HepG2 (cell line): ENCODE data around the gene ARL10. TPM values are rescaled to one million over a fixed set of nuclear protein-coding genes. Genes with fewer than 3 reads are reported as not detected.

Experiments used
- ATAC-seq: fragments of 200-7000 bp; cut with Tn5 transposase; 3 replicates; pipeline ENCODE4 v1.9.1; 2020; ENCODE audit warnings: mild to moderate bottlenecking, moderate library complexity
- BruUV-seq: library from RNA; stranded (reverse); fragments of 400-500 nt; replicated peaks from 2 replicates; lab custom pipeline; 2021; lab: Mats Ljungman, UMichigan
- CTCF ChIA-PET: fragments of 300-600 bp; formaldehyde crosslinking; extraction: SDS; loops from one replicate; lab custom pipeline; 2021; ENCODE audit warnings: low total read pairs, inconsistent platforms, low intra/inter-chr PET ratio; lab: Yijun Ruan, JAX
- POLR2A ChIA-PET: fragments of 350-600 bp; sonication (Branson Sonifier 250); formaldehyde crosslinking; loops from one replicate; lab custom pipeline; 2020; ENCODE audit warnings: antibody characterized with exemption, inconsistent platforms; lab: Yijun Ruan, JAX
- DNase-seq: peaks from one replicate; pipeline ENCODE4 v3.0.0-alpha.2; 2015; ENCODE audit warnings: low spot score
- FAIRE-seq: peaks from 3 replicates; lab custom pipeline; 2011; peaks lifted over from hg19 to GRCh38; lab: Jason Lieb, UNC
- H2AFZ ChIP-seq: one replicate; pipeline ENCODE4 v1.6.1; 2011; ENCODE audit warnings: low read length, inconsistent platforms
- H3K27ac ChIP-seq: fragments of 300-600 bp; 3 replicates; pipeline ENCODE4 v1.8.0; 2011; ENCODE audit warnings: mixed run types, mild to moderate bottlenecking, mixed read lengths, low read length, inconsistent platforms; ENCODE audit not compliant: insufficient read depth; ENCODE audit errors: extremely low read length
- H3K27me3 ChIP-seq, 2 experiments: fragments of 200-600 bp in 1 of 2; 2 replicates in 1 of 2; 3 replicates in 1 of 2; pipeline versions ENCODE4 v1.6.0 to v1.8.0; 2011; ENCODE audit warnings: low read length in 2 of 2, mild to moderate bottlenecking in 2 of 2, moderate library complexity in 2 of 2, inconsistent platforms in 1 of 2; ENCODE audit not compliant: insufficient read depth in 2 of 2, control insufficient read depth in 1 of 2
- H3K36me3 ChIP-seq, 2 experiments: fragments of 200-600 bp in 1 of 2; replicated peaks in 1 of 2; 2 replicates in 1 of 2; 3 replicates in 1 of 2; pipeline versions ENCODE4 v1.5.1 to v1.8.0; 2011; ENCODE audit warnings: low read length in 2 of 2, inconsistent platforms in 1 of 2; ENCODE audit not compliant: insufficient read depth in 2 of 2, control insufficient read depth in 1 of 2
- H3K4me1 ChIP-seq: 2 replicates; pipeline ENCODE4 v1.5.1; 2012; ENCODE audit warnings: low read length, inconsistent platforms; ENCODE audit not compliant: insufficient read depth
- H3K4me2 ChIP-seq: 2 replicates; pipeline ENCODE4 v1.6.0; 2011; ENCODE audit warnings: low read depth, low read length, inconsistent platforms
- H3K4me3 ChIP-seq, 3 experiments: fragments of 200-600 bp in 1 of 3; sonication (generic), shearing (Covaris generic) in 1 of 3; replicated peaks in 1 of 3; 2 replicates each; pipeline ENCODE4 v1.5.1; 2011 to 2016; ENCODE audit warnings: low read length in 3 of 3, inconsistent platforms in 2 of 3, low read depth in 2 of 3, mild to moderate bottlenecking in 2 of 3, control low read depth in 1 of 3, mixed read lengths in 1 of 3; ENCODE audit not compliant: insufficient read depth in 1 of 3
- H3K79me2 ChIP-seq: one replicate; pipeline ENCODE4 v1.6.1; 2011; ENCODE audit warnings: low read length, inconsistent platforms; ENCODE audit not compliant: insufficient read depth
- H3K9ac ChIP-seq: 2 replicates; pipeline ENCODE4 v1.6.0; 2011; ENCODE audit warnings: mild to moderate bottlenecking, low read depth, low read length, inconsistent platforms; ENCODE audit not compliant: insufficient read depth
- H3K9me3 ChIP-seq: 2 replicates; pipeline ENCODE4 v1.5.1; 2012; ENCODE audit warnings: mild to moderate bottlenecking, low read length
- H4K20me1 ChIP-seq: 2 replicates; pipeline ENCODE4 v1.6.0; 2011; ENCODE audit warnings: inconsistent platforms, mild to moderate bottlenecking, low read length, moderate library complexity; ENCODE audit not compliant: insufficient read depth
- MAFF ChIP-seq: IDR thresholded peaks from 2 replicates; pipeline ENCODE4 v1.6.1; 2011; ENCODE audit warnings: low read depth, low read length, improper control_type of control experiment
- RBM39 ChIP-seq: fragments of 200-400 bp; formaldehyde crosslinking; IDR thresholded peaks from one replicate; pipeline ENCODE4 v1.6.1; 2018; ENCODE audit warnings: antibody characterized with exemption, mild to moderate bottlenecking, low read depth, low read length; ENCODE audit not compliant: poor library complexity, severe bottlenecking
- SMARCE1 ChIP-seq: fragments of 450-650 bp; IDR thresholded peaks from 2 replicates; pipeline ENCODE4 v1.6.1; 2017; ENCODE audit warnings: borderline replicate concordance
- SP4 ChIP-seq: sonication (generic); formaldehyde crosslinking; IDR thresholded peaks from 2 replicates; pipeline ENCODE4 v1.8.1; 2023; ENCODE audit warnings: mild to moderate bottlenecking, missing genetic modification reagents
- TP53 ChIP-seq: sonication (generic); formaldehyde crosslinking; conservative IDR thresholded peaks from 2 replicates; pipeline ENCODE4 v1.4.0; 2020; ENCODE audit warnings: missing genetic modification reagents
- ZFX ChIP-seq: sonication (generic); formaldehyde crosslinking; IDR thresholded peaks from 2 replicates; pipeline ENCODE4 v1.4.0; 2020; ENCODE audit warnings: mild to moderate bottlenecking, low read depth, missing genetic modification reagents, moderate library complexity
- ZNF337 ChIP-seq: sonication (generic); formaldehyde crosslinking; IDR thresholded peaks from 2 replicates; pipeline ENCODE4 v1.5.1; 2020; ENCODE audit warnings: missing genetic modification reagents, low read depth, mild to moderate bottlenecking, borderline replicate concordance
- WGBS: methylation state at CpG from one replicate; pipeline ENCODE4 v1.1.6; 2017; ENCODE audit warnings: low lambda C conversion rate; 5-methylcytosine and 5-hydroxymethylcytosine counted together
- in situ Hi-C: cut with HindIII; loops from 2 replicates; pipeline ENCODE4 v1.10.0; 2017; ENCODE audit warnings: low pct_unique_long_range_greater_than_20kb; ENCODE audit not compliant: extremely low pct_ligation_motif_present
- intact Hi-C: fragments of 100-400 bp; cut with micrococcal nuclease; formaldehyde crosslinking; loops from one replicate; pipeline ENCODE4 v1.10.0; 2022; ENCODE audit not compliant: unreplicated experiment
- polyA plus RNA-seq, 8 experiments: library from polyadenylated mRNA; depleted of rRNA in 3 of 8; stranded (reverse) in 7 of 8; unstranded in 1 of 8; fragments of >200 nt; fragmentation: Illumina TruSeq in 4 of 8; extraction: Trizol in 4 of 8; gene quantifications; 2 replicates each; pipeline versions ENCODE4 v1.2.1 to v1.2.3, GENCODE V29; 2011 to 2016; ENCODE audit warnings: low read depth in 4 of 8, missing spikeins in 1 of 8, mixed read lengths in 1 of 8; ENCODE audit not compliant: insufficient read depth in 1 of 8
- total RNA-seq, 5 experiments: library from RNA; depleted of rRNA; stranded (reverse); fragments of >200 nt; fragmentation: Illumina TruSeq; extraction: Trizol; gene quantifications; 2 replicates each; pipeline ENCODE4 v1.2.3, GENCODE V29; 2016; ENCODE audit warnings: low read depth in 1 of 5
- TF ChIP-seq, protein P1 (sequence below): sonication (generic); formaldehyde crosslinking; IDR thresholded peaks from 2 replicates; pipeline ENCODE4 v1.4.0; 2020; ENCODE audit warnings: mild to moderate bottlenecking, missing genetic modification reagents, borderline replicate concordance
- TF ChIP-seq, protein P2 (sequence below): sonication (generic); formaldehyde crosslinking; IDR thresholded peaks from 2 replicates; pipeline ENCODE4 v1.9.0; 2021; ENCODE audit warnings: missing genetic modification reagents, mild to moderate bottlenecking, borderline replicate concordance

The ARL10 gene
- total and polyA plus RNA-seq, 2 of the 13 experiments (the other 11 are each of a cell fraction or from before 2014, with no cell fraction given), result 0.18 to 0.50 TPM

DNA sequence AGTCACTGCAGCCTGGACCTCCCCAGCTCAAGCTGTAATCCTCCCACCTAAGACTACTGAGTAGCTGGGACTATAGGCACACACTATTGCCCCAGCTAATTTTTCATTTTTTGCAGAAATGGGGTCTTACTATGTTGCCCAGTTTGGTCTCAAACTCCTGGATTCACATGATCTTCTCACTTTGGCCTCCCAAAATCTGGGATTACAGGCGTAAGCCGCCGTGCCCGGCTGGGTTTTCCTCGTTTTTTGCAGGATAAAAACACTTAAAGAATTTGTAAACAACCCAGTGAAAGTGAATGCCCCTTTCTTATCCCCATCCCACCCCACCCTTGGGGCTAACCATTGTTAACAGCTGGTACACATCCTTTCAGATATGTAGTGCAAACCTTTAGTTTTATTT is 43.3 kb downstream of the ARL10 start:
- ATAC-seq, result no peak

DNA sequence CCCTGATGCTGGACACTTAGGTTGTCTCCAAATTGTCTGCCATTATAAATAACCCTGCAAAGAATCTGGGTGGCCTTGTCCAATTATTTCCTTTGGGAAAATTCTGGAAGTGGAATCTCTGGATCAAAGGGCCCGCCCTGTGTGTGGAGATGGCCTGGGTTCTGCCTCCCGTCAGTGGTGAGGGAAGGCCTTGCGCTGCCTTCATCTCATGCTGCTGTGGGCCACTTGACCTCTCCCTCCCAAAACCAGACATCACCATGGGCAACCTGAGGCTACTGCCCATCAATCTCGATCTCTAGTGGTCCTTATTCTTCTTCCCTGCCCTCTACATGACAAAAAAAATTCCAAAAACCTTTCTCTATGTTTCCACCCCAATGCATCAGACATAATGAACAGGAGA is 44.5 kb downstream of the ARL10 start:
- Histone ChIP-seq H3K27ac (no peak overlapping the region), H3K4me3 (no peak overlapping the region), H3K9me3 (no peaks in the 10 kb centered on the region), H3K79me2 (no peaks in the 10 kb centered on the region), H3K9ac (no peak overlapping the region), H3K4me2 (no peak overlapping the region), H4K20me1 (no peaks in the 10 kb centered on the region), H2AFZ (no peak overlapping the region), H3K27me3 (no peaks in the 10 kb centered on the region), H3K4me1 (no peaks in the 10 kb centered on the region), H3K36me3 (peaks cover 2 to 6% of the 10 kb centered on the region in 2 experiments; a peak in 4 of 5 replicates)
- ChIA-PET CTCF (no interaction called here), POLR2A (no interaction called here)
- BruUV-seq, result no TSS peak
- DNase-seq (no peak), ATAC-seq (no peak), FAIRE-seq (no peak)
- 94% methylated on average over 4 of the region's 4 CpGs for WGBS
- intact Hi-C loops, result loop anchor here (10.0 kb wide), 1 partner anchor 75 kb away; no protein-coding TSS in a partner anchor
- in situ Hi-C loops, result loop anchor here (10.0 kb wide), 1 partner anchor 75 kb away; no protein-coding TSS in a partner anchor
- TF ChIP-seq ZFX (CRISPR knock-in tag), result no peak
- no peak for TF ChIP-seq SMARCE1
- TF ChIP-seq, protein P1, sequence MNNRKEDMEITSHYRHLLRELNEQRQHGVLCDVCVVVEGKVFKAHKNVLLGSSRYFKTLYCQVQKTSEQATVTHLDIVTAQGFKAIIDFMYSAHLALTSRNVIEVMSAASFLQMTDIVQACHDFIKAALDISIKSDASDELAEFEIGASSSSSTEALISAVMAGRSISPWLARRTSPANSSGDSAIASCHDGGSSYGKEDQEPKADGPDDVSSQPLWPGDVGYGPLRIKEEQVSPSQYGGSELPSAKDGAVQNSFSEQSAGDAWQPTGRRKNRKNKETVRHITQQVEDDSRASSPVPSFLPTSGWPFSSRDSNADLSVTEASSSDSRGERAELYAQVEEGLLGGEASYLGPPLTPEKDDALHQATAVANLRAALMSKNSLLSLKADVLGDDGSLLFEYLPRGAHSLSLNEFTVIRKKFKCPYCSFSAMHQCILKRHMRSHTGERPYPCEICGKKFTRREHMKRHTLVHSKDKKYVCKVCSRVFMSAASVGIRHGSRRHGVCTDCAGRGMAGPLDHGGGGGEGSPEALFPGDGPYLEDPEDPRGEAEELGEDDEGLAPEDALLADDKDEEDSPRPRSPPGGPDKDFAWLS (CRISPR knock-in tag), result no peak
- no peak for TF ChIP-seq TP53 (CRISPR knock-in tag)
- TF ChIP-seq ZNF337 (CRISPR knock-in tag), result no peak
- TF ChIP-seq SP4 (CRISPR knock-in tag), result no peak
- TF ChIP-seq MAFF, result no peak
- TF ChIP-seq, protein P2, sequence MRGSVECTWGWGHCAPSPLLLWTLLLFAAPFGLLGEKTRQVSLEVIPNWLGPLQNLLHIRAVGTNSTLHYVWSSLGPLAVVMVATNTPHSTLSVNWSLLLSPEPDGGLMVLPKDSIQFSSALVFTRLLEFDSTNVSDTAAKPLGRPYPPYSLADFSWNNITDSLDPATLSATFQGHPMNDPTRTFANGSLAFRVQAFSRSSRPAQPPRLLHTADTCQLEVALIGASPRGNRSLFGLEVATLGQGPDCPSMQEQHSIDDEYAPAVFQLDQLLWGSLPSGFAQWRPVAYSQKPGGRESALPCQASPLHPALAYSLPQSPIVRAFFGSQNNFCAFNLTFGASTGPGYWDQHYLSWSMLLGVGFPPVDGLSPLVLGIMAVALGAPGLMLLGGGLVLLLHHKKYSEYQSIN (CRISPR knock-in tag), result no peak

More for the DNA sequence above, 43.3 kb downstream of the ARL10 start:
- ChIA-PET CTCF (no interaction called here), POLR2A (no interaction called here)
- Histone ChIP-seq H3K27ac (no peak overlapping the region), H3K9ac (no peak overlapping the region), H3K36me3 (peaks cover 2 to 6% of the 10 kb centered on the region in 2 experiments; a peak in 4 of 5 replicates), H3K27me3 (no peaks in the 10 kb centered on the region), H3K4me1 (peaks cover 11% of the 10 kb centered on the region), H3K4me2 (no peak overlapping the region), H3K4me3 (no peak overlapping the region), H3K9me3 (no peaks in the 10 kb centered on the region)
- no peak for DNase-seq
- intact Hi-C loops, result no loop called here
- WGBS, result 90% methylated on average over 5 of the region's 5 CpGs
- in situ Hi-C loops, result no loop called here
- no peak for FAIRE-seq
- BruUV-seq, result no TSS peak
- no peak for TF ChIP-seq RBM39
- TF ChIP-seq, all 625 proteins: peak for 0
- no peaks in the 10 kb centered on the region for H4K20me1 ChIP-seq
- no peak overlapping the region for H2AFZ ChIP-seq
- H3K79me2 ChIP-seq, result no peaks in the 10 kb centered on the region
